HepG2 (cell line): ENCODE data around the gene CARHSP1. TPM values are rescaled to one million over a fixed set of nuclear protein-coding genes. Genes with fewer than 3 reads are reported as not detected.

Experiments
- ATRX ChIP-seq: sonication (generic); formaldehyde crosslinking; IDR thresholded peaks from 2 replicates; pipeline ENCODE4 v1.4.0; 2020; ENCODE audit warnings: missing genetic modification reagents, borderline replicate concordance
- DNMT3B ChIP-seq: conservative IDR thresholded peaks from 2 replicates; pipeline ENCODE4 v1.6.1; 2016; ENCODE audit warnings: missing biosample characterization, control low read depth
- DR1 ChIP-seq: sonication (generic); formaldehyde crosslinking; IDR thresholded peaks from 2 replicates; pipeline ENCODE4 v1.8.0; 2021; ENCODE audit warnings: mild to moderate bottlenecking, missing genetic modification reagents, inconsistent platforms
- FOXA3 ChIP-seq: IDR thresholded peaks from 2 replicates; pipeline ENCODE4 v1.6.1; 2016; ENCODE audit warnings: missing genetic modification reagents, missing compliant biosample characterization
- HOXA9 ChIP-seq: sonication (generic); formaldehyde crosslinking; IDR thresholded peaks from 2 replicates; pipeline ENCODE4 v1.8.1; 2022; ENCODE audit warnings: missing genetic modification reagents, mild to moderate bottlenecking, moderate library complexity, borderline replicate concordance
- IKZF4 ChIP-seq: sonication (generic); formaldehyde crosslinking; IDR thresholded peaks from 2 replicates; pipeline ENCODE4 v1.5.1; 2020; ENCODE audit warnings: borderline replicate concordance, mild to moderate bottlenecking, low read depth, missing genetic modification reagents; ENCODE audit errors: not compliant biosample characterization
- MAFF ChIP-seq: IDR thresholded peaks from 2 replicates; pipeline ENCODE4 v1.6.1; 2011; ENCODE audit warnings: low read depth, low read length, improper control_type of control experiment
- MATR3 ChIP-seq: sonication (generic); formaldehyde crosslinking; IDR thresholded peaks from 2 replicates; pipeline ENCODE4 v1.4.0; 2020; ENCODE audit warnings: missing genetic modification reagents
- MBD4 ChIP-seq: IDR thresholded peaks from 2 replicates; pipeline ENCODE4 v1.6.1; 2012; ENCODE audit warnings: low read length, inconsistent platforms, borderline replicate concordance
- NBN ChIP-seq: fragments of 450-650 bp; conservative IDR thresholded peaks from 2 replicates; pipeline ENCODE4 v1.6.1; 2017
- NRL ChIP-seq: sonication (generic); formaldehyde crosslinking; IDR thresholded peaks from 2 replicates; pipeline ENCODE4 v1.5.0; 2020; ENCODE audit warnings: missing genetic modification reagents, mild to moderate bottlenecking, moderate library complexity, borderline replicate concordance
- SIN3A ChIP-seq: IDR thresholded peaks from 2 replicates; pipeline ENCODE4 v1.6.1; 2011; ENCODE audit warnings: low read depth, mild to moderate bottlenecking, control low read depth, low read length, borderline replicate concordance
- SIX4 ChIP-seq: sonication (generic); formaldehyde crosslinking; IDR thresholded peaks from 2 replicates; pipeline ENCODE4 v1.4.0; 2020; ENCODE audit warnings: missing genetic modification reagents
- SRY ChIP-seq: sonication (generic); formaldehyde crosslinking; IDR thresholded peaks from 2 replicates; pipeline ENCODE4 v1.8.0; 2022; ENCODE audit warnings: mild to moderate bottlenecking, missing genetic modification reagents
- TBX3 ChIP-seq: fragments of 450-650 bp; IDR thresholded peaks from 2 replicates; pipeline ENCODE4 v1.6.1; 2017; ENCODE audit warnings: antibody characterized with exemption, mild to moderate bottlenecking, inconsistent platforms, borderline replicate concordance
- XBP1 ChIP-seq: sonication (generic); formaldehyde crosslinking; IDR thresholded peaks from 2 replicates; pipeline ENCODE4 v1.5.0; 2020; ENCODE audit warnings: missing genetic modification reagents
- ZFP41 ChIP-seq: sonication (generic); formaldehyde crosslinking; IDR thresholded peaks from 2 replicates; pipeline ENCODE4 v1.4.0; 2020; ENCODE audit warnings: mild to moderate bottlenecking, missing genetic modification reagents, borderline replicate concordance
- ZNF124 ChIP-seq: sonication (generic); formaldehyde crosslinking; IDR thresholded peaks from 2 replicates; pipeline ENCODE4 v1.4.0; 2020; ENCODE audit warnings: missing genetic modification reagents
- ZNF251 ChIP-seq: sonication (generic); formaldehyde crosslinking; IDR thresholded peaks from 2 replicates; pipeline ENCODE4 v1.9.0; 2021; ENCODE audit warnings: mild to moderate bottlenecking, missing genetic modification reagents
- ZNF343 ChIP-seq: sonication (generic); formaldehyde crosslinking; IDR thresholded peaks from 2 replicates; pipeline ENCODE4 v1.4.0; 2020; ENCODE audit warnings: mild to moderate bottlenecking, missing genetic modification reagents
- ZNF510 ChIP-seq: sonication (generic); formaldehyde crosslinking; IDR thresholded peaks from 2 replicates; pipeline ENCODE4 v1.4.0; 2020; ENCODE audit warnings: low read depth, mild to moderate bottlenecking, missing genetic modification reagents
- ZNF652 ChIP-seq: IDR thresholded peaks from 2 replicates; pipeline ENCODE4 v1.6.1; 2016; ENCODE audit warnings: low read depth, borderline replicate concordance
- ZNF841 ChIP-seq: sonication (generic); formaldehyde crosslinking; IDR thresholded peaks from 2 replicates; pipeline ENCODE4 v1.8.1; 2023; ENCODE audit warnings: missing genetic modification reagents, borderline replicate concordance
- polyA plus RNA-seq, 8 experiments: library from polyadenylated mRNA; depleted of rRNA in 3 of 8; stranded (reverse) in 7 of 8; unstranded in 1 of 8; fragments of >200 nt; fragmentation: Illumina TruSeq in 4 of 8; extraction: Trizol in 4 of 8; gene quantifications; 2 replicates each; pipeline versions ENCODE4 v1.2.1 to v1.2.3, GENCODE V29; 2011 to 2016; ENCODE audit warnings: low read depth in 4 of 8, missing spikeins in 1 of 8, mixed read lengths in 1 of 8; ENCODE audit not compliant: insufficient read depth in 1 of 8
- total RNA-seq, 5 experiments: library from RNA; depleted of rRNA; stranded (reverse); fragments of >200 nt; fragmentation: Illumina TruSeq; extraction: Trizol; gene quantifications; 2 replicates each; pipeline ENCODE4 v1.2.3, GENCODE V29; 2016; ENCODE audit warnings: low read depth in 1 of 5
- TF ChIP-seq, protein P1 (sequence below): IDR thresholded peaks from 2 replicates; pipeline ENCODE4 v1.6.1; 2016; ENCODE audit warnings: missing compliant biosample characterization, missing genetic modification reagents, borderline replicate concordance
- TF ChIP-seq, protein P2 (sequence below): sonication (generic); formaldehyde crosslinking; IDR thresholded peaks from 2 replicates; pipeline ENCODE4 v1.5.0; 2020; ENCODE audit warnings: mild to moderate bottlenecking, missing genetic modification reagents, borderline replicate concordance
- TF ChIP-seq, protein P3 (sequence below): sonication (generic); formaldehyde crosslinking; IDR thresholded peaks from 2 replicates; pipeline ENCODE4 v1.4.0; 2020; ENCODE audit warnings: mild to moderate bottlenecking, missing genetic modification reagents

The CARHSP1 gene
- total and polyA plus RNA-seq, 2 of the 13 experiments (the other 11 are each of a cell fraction or from before 2014, with no cell fraction given) = 173 to 345 TPM

DNA sequence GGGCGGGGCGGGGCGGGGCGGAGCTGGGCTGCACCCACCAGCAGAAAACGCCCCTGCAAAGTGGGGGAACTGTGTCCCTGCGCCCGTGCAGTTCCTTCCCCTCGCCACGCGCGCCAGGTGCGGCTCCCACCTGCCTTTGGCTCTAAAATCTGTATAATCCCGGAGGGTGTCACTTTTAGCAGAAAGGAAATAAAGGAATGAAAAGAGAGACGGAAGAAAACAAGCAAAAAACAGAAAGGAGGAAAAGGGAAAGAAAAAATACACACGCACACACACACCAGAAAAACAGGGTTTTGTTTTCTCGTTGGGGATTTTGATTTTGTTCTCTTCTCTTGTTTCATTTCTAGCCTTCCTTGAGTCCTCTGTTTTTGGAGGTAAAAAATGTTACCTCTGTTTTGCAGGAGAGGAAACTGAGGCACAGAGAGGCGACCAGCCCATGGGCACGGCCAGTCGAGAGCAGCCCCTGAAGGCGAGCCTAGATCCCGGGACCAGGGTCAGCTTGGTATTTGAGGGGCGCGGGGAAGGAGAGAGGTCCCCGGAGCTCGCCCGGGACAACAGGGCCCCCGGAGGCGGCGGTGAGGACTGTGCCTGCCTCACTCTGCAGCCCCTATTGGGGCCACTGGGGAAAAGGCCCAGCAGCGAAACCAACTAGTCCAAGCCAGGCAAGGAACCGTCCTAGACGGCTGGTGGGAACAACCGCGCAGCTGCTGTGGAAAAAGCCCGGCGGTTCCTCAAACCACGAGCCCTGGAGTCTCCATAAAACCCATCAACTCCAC is 594 bp upstream of the CARHSP1 start (continued):
- TF ChIP-seq, protein P1, sequence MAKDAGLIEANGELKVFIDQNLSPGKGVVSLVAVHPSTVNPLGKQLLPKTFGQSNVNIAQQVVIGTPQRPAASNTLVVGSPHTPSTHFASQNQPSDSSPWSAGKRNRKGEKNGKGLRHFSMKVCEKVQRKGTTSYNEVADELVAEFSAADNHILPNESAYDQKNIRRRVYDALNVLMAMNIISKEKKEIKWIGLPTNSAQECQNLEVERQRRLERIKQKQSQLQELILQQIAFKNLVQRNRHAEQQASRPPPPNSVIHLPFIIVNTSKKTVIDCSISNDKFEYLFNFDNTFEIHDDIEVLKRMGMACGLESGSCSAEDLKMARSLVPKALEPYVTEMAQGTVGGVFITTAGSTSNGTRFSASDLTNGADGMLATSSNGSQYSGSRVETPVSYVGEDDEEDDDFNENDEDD = peak; percentile 92
- TF ChIP-seq, protein P2, sequence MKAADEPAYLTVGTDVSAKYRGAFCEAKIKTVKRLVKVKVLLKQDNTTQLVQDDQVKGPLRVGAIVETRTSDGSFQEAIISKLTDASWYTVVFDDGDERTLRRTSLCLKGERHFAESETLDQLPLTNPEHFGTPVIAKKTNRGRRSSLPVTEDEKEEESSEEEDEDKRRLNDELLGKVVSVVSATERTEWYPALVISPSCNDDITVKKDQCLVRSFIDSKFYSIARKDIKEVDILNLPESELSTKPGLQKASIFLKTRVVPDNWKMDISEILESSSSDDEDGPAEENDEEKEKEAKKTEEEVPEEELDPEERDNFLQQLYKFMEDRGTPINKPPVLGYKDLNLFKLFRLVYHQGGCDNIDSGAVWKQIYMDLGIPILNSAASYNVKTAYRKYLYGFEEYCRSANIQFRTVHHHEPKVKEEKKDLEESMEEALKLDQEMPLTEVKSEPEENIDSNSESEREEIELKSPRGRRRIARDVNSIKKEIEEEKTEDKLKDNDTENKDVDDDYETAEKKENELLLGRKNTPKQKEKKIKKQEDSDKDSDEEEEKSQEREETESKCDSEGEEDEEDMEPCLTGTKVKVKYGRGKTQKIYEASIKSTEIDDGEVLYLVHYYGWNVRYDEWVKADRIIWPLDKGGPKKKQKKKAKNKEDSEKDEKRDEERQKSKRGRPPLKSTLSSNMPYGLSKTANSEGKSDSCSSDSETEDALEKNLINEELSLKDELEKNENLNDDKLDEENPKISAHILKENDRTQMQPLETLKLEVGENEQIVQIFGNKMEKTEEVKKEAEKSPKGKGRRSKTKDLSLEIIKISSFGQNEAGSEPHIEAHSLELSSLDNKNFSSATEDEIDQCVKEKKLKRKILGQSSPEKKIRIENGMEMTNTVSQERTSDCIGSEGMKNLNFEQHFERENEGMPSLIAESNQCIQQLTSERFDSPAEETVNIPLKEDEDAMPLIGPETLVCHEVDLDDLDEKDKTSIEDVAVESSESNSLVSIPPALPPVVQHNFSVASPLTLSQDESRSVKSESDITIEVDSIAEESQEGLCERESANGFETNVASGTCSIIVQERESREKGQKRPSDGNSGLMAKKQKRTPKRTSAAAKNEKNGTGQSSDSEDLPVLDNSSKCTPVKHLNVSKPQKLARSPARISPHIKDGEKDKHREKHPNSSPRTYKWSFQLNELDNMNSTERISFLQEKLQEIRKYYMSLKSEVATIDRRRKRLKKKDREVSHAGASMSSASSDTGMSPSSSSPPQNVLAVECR (CRISPR knock-in tag) = peak; percentile 62; the same call in 1 of the 2 replicates
- no peak for TF ChIP-seq IKZF4 (CRISPR knock-in tag)
- no peak for TF ChIP-seq MAFF
- no peak for TF ChIP-seq ZNF652 (CRISPR knock-in tag)
- 0 out of 2 replicates have a peak, but pooled peaks have one; percentile 70 for TF ChIP-seq SRY (CRISPR knock-in tag)
- TF ChIP-seq, protein P3, sequence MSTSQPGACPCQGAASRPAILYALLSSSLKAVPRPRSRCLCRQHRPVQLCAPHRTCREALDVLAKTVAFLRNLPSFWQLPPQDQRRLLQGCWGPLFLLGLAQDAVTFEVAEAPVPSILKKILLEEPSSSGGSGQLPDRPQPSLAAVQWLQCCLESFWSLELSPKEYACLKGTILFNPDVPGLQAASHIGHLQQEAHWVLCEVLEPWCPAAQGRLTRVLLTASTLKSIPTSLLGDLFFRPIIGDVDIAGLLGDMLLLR (CRISPR knock-in tag) = no peak
- no peak for TF ChIP-seq TBX3
- no peak; the same call in 1 of the 2 replicates for TF ChIP-seq ZNF510 (CRISPR knock-in tag)
- no peak for TF ChIP-seq XBP1 (CRISPR knock-in tag)
- TF ChIP-seq ATRX = no peak
- no peak; the same call in 1 of the 2 replicates for TF ChIP-seq NRL
- TF ChIP-seq NBN = no peak
- TF ChIP-seq DR1 (CRISPR knock-in tag) = no peak
- no peak; the same call in 1 of the 2 replicates for TF ChIP-seq ZNF124 (CRISPR knock-in tag)
- TF ChIP-seq SIN3A = 0 out of 2 replicates have a peak, but pooled peaks have one; percentile 19
- peak; percentile 11; the same call in 1 of the 2 replicates for TF ChIP-seq FOXA3 (CRISPR knock-in tag)
- TF ChIP-seq MATR3 (CRISPR knock-in tag) = no peak
- no peak; the same call in 1 of the 2 replicates for TF ChIP-seq ZNF343 (CRISPR knock-in tag)
- no peak for TF ChIP-seq ZNF251 (CRISPR knock-in tag)
- no peak for TF ChIP-seq DNMT3B (CRISPR knock-in tag)
- TF ChIP-seq ZNF841 (CRISPR knock-in tag) = 0 out of 2 replicates have a peak, but pooled peaks have one; percentile 52
- TF ChIP-seq SIX4 (CRISPR knock-in tag) = no peak; the same call in 1 of the 2 replicates
- TF ChIP-seq MBD4 = no peak
- no peak for TF ChIP-seq ZFP41 (CRISPR knock-in tag)
- TF ChIP-seq HOXA9 = no peak; the same call in 1 of the 2 replicates
